NOMO-1 treated with dmso at 0.1 percent for 144 hours (cell line): ENCODE measurements around the gene NHLH2.

Source experiments
- DNase-seq: peaks from one replicate; lab custom pipeline; 2025; ENCODE audit not compliant: unreplicated experiment; lab: John Stamatoyannopoulos, UW

Gene NHLH2

GRCh38 chr1:115805597-115805996 is 35.3 kb downstream of the NHLH2 start:
- DNase-seq: no peak

- no peak for DNase-seq
These were observed 38.5 kb downstream of the NHLH2 start for GRCh38 chr1:115802416-115802815.

GRCh38 chr1:115797486-115797885 is 43.4 kb downstream of the NHLH2 start:
- no peak for DNase-seq

GRCh38 chr1:115796897-115797296 is 44.0 kb downstream of the NHLH2 start:
- no peak for DNase-seq

DNA sequence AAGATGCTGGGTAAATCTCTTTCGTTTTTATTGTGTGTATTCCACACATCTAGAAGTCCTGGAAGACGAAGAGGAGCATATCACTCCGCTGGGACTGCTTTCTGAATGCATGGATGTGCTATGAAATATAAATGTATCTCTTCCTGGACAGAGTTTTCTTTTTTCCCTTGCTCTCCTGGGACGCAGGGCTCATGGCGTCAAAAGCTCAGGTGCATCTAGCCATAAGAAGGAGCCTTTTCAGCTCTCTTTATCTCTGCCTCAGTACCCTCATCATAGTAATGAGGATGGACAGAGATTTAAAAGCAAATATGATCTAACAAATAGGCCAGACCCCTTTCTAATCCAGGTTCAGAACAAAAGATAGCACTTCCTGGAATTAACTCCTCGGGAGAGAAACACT is 44.9 kb downstream of the NHLH2 start:
- no peak for DNase-seq

GRCh38 chr1:115794976-115795639 is 45.8 kb downstream of the NHLH2 start:
- no peak for DNase-seq

DNA sequence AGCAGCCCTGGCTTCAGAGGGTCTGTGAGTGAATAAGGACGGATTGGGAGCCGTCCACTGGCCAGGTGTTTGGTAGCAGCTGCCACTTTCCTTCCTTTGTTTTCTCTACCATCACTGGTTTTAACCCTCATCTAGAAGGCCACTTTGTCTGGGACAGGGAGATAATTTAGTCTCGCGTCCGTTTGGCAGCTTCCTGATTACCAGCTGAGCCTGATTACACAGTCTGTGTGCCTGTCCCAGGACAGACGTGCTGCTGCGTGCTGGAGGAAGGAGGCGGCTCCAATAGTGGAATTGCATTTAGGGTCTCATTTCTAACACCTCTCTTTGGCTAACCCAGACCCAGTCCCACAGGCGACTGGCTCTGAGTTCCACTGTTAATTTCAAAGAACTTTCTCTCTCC is 47.8 kb downstream of the NHLH2 start:
- DNase-seq: no peak

GRCh38 chr1:115791816-115792215 is 49.1 kb downstream of the NHLH2 start:
- no peak for DNase-seq

DNA sequence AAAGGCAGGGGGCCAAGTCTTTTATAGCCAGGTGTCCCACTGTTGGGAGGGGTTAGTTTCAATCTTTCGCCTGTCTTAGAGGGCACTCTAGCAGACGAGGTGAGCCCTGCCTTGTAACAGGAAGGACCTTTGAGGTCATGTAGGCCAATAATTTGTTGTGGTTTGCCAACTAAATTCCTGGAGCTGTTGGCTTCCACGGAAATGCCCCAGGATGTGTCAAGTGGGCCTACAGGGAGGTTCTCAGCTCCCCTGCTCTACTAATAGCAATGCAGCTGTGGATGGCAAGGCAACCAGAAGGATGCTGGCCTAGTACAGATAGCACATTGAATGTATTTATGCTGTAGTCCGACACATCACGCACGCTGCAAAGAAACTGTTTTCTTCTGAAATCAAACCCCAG is 50.1 kb downstream of the NHLH2 start:
- no peak for DNase-seq

- no peak for DNase-seq
These were observed 50.6 kb downstream of the NHLH2 start for GRCh38 chr1:115790356-115790755.
